ENCODE results near the gene TMEM214.

Gene TMEM214

GRCh38 chr2:27085062-27085672, 52.4 kb downstream of the TMEM214 start:
- DNase-seq (ENCODE audit: low spot score) = no peak

DNA sequence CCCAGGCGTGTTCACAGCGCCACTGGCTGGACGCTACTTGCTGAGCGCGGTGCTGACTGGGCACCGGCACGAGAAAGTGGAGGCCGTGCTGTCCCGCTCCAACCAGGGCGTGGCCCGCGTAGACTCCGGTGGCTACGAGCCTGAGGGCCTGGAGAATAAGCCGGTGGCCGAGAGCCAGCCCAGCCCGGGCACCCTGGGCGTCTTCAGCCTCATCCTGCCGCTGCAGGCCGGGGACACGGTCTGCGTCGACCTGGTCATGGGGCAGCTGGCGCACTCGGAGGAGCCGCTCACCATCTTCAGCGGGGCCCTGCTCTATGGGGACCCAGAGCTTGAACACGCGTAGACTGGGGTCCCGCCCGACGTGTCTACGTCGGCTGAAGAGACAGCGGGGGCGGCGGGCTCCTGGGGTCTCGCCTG, 52.9 kb downstream of the TMEM214 start:
- peak; percentile 60 for DNase-seq (ENCODE audit: low spot score)

- DNase-seq (ENCODE audit: low spot score) = peak; percentile 97
Observed at GRCh38 chr2:27086090-27086723, 53.4 kb downstream of the TMEM214 start.

- no peak for DNase-seq (ENCODE audit: low spot score)
Observed at GRCh38 chr2:27086724-27087593, 54.2 kb downstream of the TMEM214 start, which contains the start of gene KHK. TSS of gene KHK (plus strand) at chr2:27086772. CDS start at chr2:27087260, 488 bp downstream.

GRCh38 chr2:27087823-27088410, 55.2 kb downstream of the TMEM214 start:
- no peak for DNase-seq (ENCODE audit: low spot score)

- DNase-seq (ENCODE audit: low spot score) = no peak
Observed at GRCh38 chr2:27088634-27089033, 55.9 kb downstream of the TMEM214 start.

GRCh38 chr2:27089111-27089954, 56.6 kb downstream of the TMEM214 start:
- no peak for DNase-seq (ENCODE audit: low spot score)

All from hepatic stellate cell (primary cell).